SU-DHL-6 (cell line): ENCODE data around the gene MICAL2.

ENCODE experiments used
- H2AFZ ChIP-seq: fragments of 200-600 bp; sonication (generic); 2 replicates; pipeline ENCODE4 v1.6.1; 2014; ENCODE audit warnings: low read depth, mild to moderate bottlenecking, moderate library complexity, mixed read lengths, antibody characterized with exemption, low read length; ENCODE audit not compliant: severe bottlenecking
- H3F3A ChIP-seq: fragments of 200-600 bp; shearing (Covaris generic); 2 replicates; pipeline ENCODE4 v1.6.0; 2016; ENCODE audit warnings: antibody characterized with exemption, mild to moderate bottlenecking; ENCODE audit not compliant: insufficient read depth
- H3K27ac ChIP-seq: fragments of 200-600 bp; sonication (generic); 2 replicates; pipeline ENCODE4 v1.5.1; 2016; ENCODE audit warnings: low read depth, mild to moderate bottlenecking, low read length, moderate library complexity, mixed read lengths
- H3K27me3 ChIP-seq: fragments of 200-600 bp; sonication (generic), shearing (Covaris generic); 2 replicates; pipeline ENCODE4 v1.6.0; 2014; ENCODE audit warnings: mild to moderate bottlenecking, low read length
- H3K36me3 ChIP-seq: fragments of 200-600 bp; sonication (generic); 2 replicates; pipeline ENCODE4 v1.6.1; 2014; ENCODE audit warnings: mild to moderate bottlenecking, low read length, mixed read lengths
- H3K4me2 ChIP-seq: fragments of 300-600, 200-600 bp; shearing (Covaris generic), sonication (generic); 2 replicates; pipeline ENCODE4 v1.6.0; 2014; ENCODE audit warnings: low read length, low read depth, mild to moderate bottlenecking; ENCODE audit not compliant: poor library complexity, severe bottlenecking
- H3K4me3 ChIP-seq: fragments of 200-600 bp; sonication (generic); 2 replicates; pipeline ENCODE4 v1.5.1; 2014; ENCODE audit warnings: antibody characterized with exemption, low read length, mild to moderate bottlenecking, mixed read lengths; ENCODE audit not compliant: insufficient read depth, poor library complexity, severe bottlenecking
- H3K79me2 ChIP-seq: fragments of 200-600 bp; sonication (generic); 2 replicates; pipeline ENCODE4 v1.6.1; 2014; ENCODE audit warnings: mild to moderate bottlenecking, low read length, moderate library complexity; ENCODE audit not compliant: insufficient read depth
- H3K9ac ChIP-seq: fragments of 200-600 bp; sonication (generic); 2 replicates; pipeline ENCODE4 v1.7.0; 2014; ENCODE audit warnings: mild to moderate bottlenecking, low read length
- H3K9me2 ChIP-seq: fragments of 200-600 bp; sonication (generic); replicated peaks from 2 replicates; pipeline ENCODE4 v1.6.1; 2014; ENCODE audit warnings: low read length; ENCODE audit not compliant: insufficient read depth
- H3K9me3 ChIP-seq: fragments of 200-600 bp; sonication (generic); 2 replicates; pipeline ENCODE4 v1.6.1; 2014; ENCODE audit warnings: low read length, mixed read lengths; ENCODE audit not compliant: insufficient read depth
- H4K20me1 ChIP-seq: fragments of 200-600 bp; sonication (generic); 2 replicates; pipeline ENCODE4 v1.6.1; 2014; ENCODE audit warnings: low read depth, mild to moderate bottlenecking, antibody characterized with exemption, low read length, moderate library complexity, mixed read lengths
- CTCF ChIP-seq: fragments of 200-600 bp; sonication (generic); IDR thresholded peaks from one replicate; pipeline ENCODE4 v1.5.1; 2017; ENCODE audit warnings: antibody characterized with exemption, mild to moderate bottlenecking, low read length, moderate library complexity; ENCODE audit not compliant: insufficient read depth, poor library complexity, severe bottlenecking
- EZH2phosphoT487 ChIP-seq: fragments of 200-600 bp; sonication (generic), shearing (Covaris generic); conservative IDR thresholded peaks from 2 replicates; pipeline ENCODE4 v1.6.1; 2018; ENCODE audit warnings: mild to moderate bottlenecking, antibody characterized with exemption, low read length, moderate library complexity, mixed read lengths

Gene MICAL2

DNA sequence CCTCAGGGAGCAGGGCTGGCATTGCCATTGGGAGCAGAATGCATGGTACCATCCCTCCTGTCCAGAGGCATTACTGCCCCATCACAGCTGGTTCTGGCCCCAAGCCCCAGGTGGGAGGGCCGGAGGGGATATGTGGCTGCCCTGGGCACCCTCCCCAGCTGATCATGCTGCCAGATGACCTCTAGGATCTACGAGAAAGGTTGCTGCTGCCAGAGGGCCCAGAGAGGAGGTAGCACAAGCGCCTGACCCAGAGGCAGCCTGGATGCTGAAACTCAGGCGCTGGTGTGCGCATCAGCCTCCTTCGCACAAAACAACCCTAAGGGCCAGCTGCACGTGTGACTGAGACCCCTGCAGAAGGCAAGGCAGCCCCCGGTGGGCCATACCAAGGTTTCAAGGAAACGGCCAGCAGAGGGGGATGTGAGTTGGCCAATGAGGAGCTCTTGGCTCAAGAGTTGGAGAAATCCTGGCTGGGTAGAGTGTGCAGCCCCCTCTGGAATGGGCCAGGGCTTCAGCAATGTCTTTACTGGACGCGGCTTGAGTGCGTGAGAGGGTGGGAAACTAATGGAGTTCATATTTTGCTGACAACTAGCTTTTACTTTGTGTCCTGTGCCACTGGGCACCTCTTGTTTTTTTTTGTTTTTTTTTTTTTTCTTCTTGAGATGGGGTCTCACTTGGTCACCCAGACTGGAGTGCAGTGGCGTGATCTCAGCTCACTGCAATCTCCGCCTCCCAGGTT, 178.7 kb downstream of the MICAL2 start:
- no peak overlapping the region for H3K9ac ChIP-seq
- H3K27me3 ChIP-seq: no peaks in the 10 kb centered on the region; the same call in 1 of the 2 replicates
- no peaks in the 10 kb centered on the region for H3K9me3 ChIP-seq
- no peaks in the 10 kb centered on the region for H3K9me2 ChIP-seq
- no peak overlapping the region for H3K27ac ChIP-seq
- H3F3A ChIP-seq: no peaks in the 10 kb centered on the region
- no peaks in the 10 kb centered on the region for H3K79me2 ChIP-seq
- H2AFZ ChIP-seq: no peak overlapping the region
- no peak overlapping the region for H3K4me2 ChIP-seq
- H4K20me1 ChIP-seq: no peaks in the 10 kb centered on the region
- H3K4me3 ChIP-seq: no peak overlapping the region
- no peaks in the 10 kb centered on the region for H3K36me3 ChIP-seq
- TF ChIP-seq CTCF (peak; percentile 48), EZH2phosphoT487 (no peak)

DNA sequence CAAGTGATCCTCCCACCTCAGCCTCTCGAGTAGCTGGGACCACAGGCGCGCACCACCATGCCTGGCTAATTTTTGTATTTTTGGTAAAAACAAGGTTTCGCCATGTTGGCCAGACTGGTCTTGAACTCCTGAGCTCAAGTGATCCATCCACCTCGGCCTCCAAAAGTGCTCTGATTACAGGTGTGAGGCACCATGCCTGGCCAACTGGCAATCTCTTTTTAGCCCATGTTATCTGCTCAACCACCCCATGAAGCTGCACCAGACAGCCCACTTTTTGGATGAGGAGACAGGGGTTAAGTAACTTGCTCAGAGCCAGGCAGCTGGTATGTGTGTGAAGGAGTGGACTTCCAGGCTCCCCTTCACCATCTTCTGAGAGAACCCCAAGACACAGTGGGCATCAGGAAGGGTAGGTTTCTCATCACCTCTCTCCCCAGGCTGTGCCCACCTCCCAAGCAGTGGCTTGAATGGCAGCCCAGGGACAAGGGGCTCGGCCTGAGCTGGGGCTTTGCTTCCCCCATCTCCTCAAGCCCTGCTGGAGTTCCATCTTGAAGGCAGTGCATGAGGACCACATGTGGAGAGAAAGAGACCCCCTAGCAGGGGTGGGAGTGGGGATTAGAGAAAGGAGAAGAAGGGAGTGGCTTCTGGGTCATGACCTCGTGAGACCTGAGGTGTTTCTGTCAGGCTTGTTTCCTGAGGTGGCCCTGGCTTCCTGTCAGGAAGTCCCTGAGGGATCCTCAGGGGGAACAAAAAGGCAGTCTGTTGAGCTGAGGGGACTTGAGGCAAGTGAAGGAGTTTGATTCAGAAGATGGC, 179.5 kb downstream of the MICAL2 start:
- H3K27me3 ChIP-seq: no peaks in the 10 kb centered on the region; the same call in 1 of the 2 replicates
- H3K27ac ChIP-seq: no peak overlapping the region
- H3K79me2 ChIP-seq: no peaks in the 10 kb centered on the region
- H3K9me3 ChIP-seq: no peaks in the 10 kb centered on the region
- H3K9me2 ChIP-seq: no peaks in the 10 kb centered on the region
- H3F3A ChIP-seq: no peaks in the 10 kb centered on the region
- no peak overlapping the region for H2AFZ ChIP-seq
- no peak overlapping the region for H3K9ac ChIP-seq
- no peak overlapping the region for H3K4me2 ChIP-seq
- H3K4me3 ChIP-seq: no peak overlapping the region
- TF ChIP-seq CTCF (no peak), EZH2phosphoT487 (no peak)
- H3K36me3 ChIP-seq: no peaks in the 10 kb centered on the region
- H4K20me1 ChIP-seq: no peaks in the 10 kb centered on the region

- H2AFZ ChIP-seq: no peak overlapping the region
- no peak overlapping the region for H3K4me2 ChIP-seq
- TF ChIP-seq CTCF (no peak), EZH2phosphoT487 (no peak)
- H3K9ac ChIP-seq: no peak overlapping the region
- H3K27me3 ChIP-seq: no peaks in the 10 kb centered on the region; the same call in 1 of the 2 replicates
- H4K20me1 ChIP-seq: no peaks in the 10 kb centered on the region
- no peaks in the 10 kb centered on the region for H3F3A ChIP-seq
- H3K9me3 ChIP-seq: no peaks in the 10 kb centered on the region
- H3K79me2 ChIP-seq: no peaks in the 10 kb centered on the region
- no peaks in the 10 kb centered on the region for H3K9me2 ChIP-seq
- no peak overlapping the region for H3K4me3 ChIP-seq
- H3K36me3 ChIP-seq: no peaks in the 10 kb centered on the region
- no peak overlapping the region for H3K27ac ChIP-seq
Observed at GRCh38 chr11:12290477-12290922, 180.1 kb downstream of the MICAL2 start.
